Stimulated activated CD8-positive, alpha-beta memory T cell treated with anti-CD3 and anti-CD28 coated beads, Interleukin-4, amount 100 ng/mL, for 48 hours (primary cell): ENCODE results near the gene OR52E1.

Experiments used
- DNase-seq: peaks from one replicate; pipeline ENCODE4 v3.0.0-alpha.2; 2020

The OR52E1 gene

GRCh38 chr11:5118893-5119292 lies 49.5 kb downstream of the OR52E1 start:
- no peak for DNase-seq
